COR-L47 (cell line): ENCODE results near the gene TSC22D3.

Experiments
- DNase-seq: peaks from one replicate; lab custom pipeline; 2025; lab: John Stamatoyannopoulos, UW

Gene TSC22D3

DNA sequence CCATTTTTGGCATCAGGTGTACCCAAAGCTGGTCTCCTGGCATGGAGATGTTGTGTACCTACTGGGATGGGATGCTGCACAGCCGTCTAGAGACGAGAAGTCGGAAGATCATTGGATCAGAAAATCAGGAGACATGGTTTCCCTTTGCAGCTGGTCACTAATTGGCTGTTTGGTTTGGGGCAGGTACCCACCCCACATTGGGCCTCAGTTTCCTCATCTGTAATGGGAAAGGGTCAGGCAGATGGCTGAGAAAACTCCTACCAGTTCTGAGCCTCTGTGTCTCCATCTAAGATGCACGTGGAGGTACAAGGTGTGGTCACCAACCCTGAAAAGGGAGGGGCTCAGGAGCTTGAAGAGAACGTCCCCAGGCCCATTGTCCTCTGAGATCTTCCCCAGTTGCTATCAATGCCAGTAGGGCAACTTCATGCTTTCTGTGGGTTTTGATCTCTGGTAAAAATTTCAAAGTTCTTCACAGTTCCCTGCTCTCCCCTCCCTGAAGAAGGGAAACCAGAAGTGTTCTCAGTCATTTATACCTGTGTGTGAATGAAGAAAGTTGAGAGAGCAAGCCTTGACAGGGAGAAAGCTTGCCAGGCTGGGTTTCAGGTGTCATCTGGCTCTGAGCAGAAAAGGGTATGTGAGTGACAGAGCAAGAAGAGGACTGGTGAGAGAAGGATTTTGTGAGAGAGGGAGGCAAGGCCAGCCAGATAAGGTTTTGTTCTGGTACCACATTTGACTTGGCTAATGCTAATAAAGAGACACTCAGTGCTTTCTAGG lies 15.1 kb downstream of the TSC22D3 start:
- DNase-seq, result no peak

- DNase-seq, result no peak
Observed at GRCh38 chrX:107758231-107758766, 17.3 kb downstream of the TSC22D3 start.

DNA sequence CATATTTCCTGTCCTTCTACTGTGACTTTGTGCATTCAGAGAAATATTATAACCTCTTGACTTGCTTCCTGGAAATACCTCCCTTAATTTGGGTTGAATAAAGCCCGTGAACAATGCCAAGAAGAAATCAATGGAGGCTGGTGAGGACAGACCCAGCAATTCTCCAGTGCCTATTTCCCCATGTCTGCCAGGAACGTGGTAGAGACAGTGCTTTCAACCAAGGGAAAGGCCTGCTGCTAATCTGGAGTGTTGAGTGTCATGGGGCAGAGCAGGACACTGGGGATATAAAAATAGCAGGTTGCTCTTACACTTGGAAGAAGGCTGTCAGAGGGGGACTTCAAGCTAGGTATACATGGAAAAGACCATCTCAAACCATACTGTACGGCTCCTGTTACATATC lies 19.9 kb downstream of the TSC22D3 start:
- DNase-seq, result no peak

DNA sequence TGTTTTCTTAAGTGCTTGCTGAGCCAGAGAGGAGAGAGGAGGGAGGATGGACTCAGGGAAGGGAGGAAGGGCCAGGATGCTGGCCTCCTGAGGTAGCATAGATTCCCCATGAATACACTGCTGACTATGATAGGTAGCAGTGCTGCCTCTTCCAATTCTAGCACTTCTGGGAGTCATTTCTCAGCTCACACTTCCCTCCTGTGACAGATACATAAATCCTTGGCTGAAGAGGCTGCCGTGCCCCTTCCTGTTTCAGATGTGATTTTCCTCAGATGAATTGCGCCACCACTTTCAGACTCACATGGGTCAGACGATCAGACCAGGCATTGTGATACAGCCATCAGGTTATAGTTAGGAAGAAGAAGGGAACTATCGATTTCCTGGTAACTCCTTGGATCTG lies 22.4 kb downstream of the TSC22D3 start:
- no peak for DNase-seq

GRCh38 chrX:107752714-107753113 lies 22.9 kb downstream of the TSC22D3 start:
- no peak for DNase-seq

GRCh38 chrX:107752043-107752442 lies 23.5 kb downstream of the TSC22D3 start:
- DNase-seq, result no peak

GRCh38 chrX:107750861-107751445 lies 24.6 kb downstream of the TSC22D3 start:
- no peak for DNase-seq

DNA sequence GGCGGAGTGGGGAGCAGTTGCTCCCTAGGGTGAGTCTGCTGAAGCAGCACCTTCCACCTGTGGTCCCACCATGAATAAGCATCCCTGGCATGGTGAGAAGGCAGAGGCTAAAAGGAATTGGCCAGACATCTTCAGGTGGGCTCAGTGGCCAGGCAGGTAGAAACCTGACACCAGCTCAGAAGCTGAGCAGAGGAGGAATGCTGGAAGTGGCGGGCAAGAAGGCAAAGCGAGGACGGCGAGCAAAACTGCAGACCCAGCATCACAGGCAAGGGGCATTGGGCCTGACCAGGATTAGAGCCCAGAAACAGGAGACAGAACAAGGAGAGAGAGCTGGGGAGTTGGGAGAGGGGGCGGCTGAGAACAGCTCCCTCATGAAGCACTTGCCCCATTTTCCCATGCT lies 25.3 kb downstream of the TSC22D3 start:
- no peak for DNase-seq

- DNase-seq, result no peak
Observed at GRCh38 chrX:107748506-107748905, 27.1 kb downstream of the TSC22D3 start.

GRCh38 chrX:107747596-107748161 lies 27.9 kb downstream of the TSC22D3 start:
- DNase-seq, result peak; percentile 49

- no peak for DNase-seq
Observed at GRCh38 chrX:107744868-107745267, 30.7 kb downstream of the TSC22D3 start.

DNA sequence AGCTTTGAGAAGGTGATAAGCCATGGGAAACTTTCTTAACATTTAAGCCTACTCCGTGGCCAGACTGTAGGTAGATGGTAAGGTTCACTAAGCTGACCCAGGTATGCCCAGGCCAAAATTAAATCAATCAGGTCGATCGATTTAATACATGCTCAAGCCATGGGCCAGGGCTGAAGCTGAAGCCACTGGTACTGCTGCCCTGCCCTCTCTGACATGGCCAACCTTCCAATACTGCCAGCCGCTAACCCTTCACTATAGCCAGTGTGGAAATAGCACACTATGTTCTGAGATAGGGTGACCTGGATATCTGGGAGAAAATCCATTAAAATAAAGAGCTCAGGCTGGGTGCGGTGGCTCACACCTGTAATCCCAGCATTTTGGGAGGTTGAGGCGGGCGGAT lies 31.6 kb downstream of the TSC22D3 start:
- no peak for DNase-seq

DNA sequence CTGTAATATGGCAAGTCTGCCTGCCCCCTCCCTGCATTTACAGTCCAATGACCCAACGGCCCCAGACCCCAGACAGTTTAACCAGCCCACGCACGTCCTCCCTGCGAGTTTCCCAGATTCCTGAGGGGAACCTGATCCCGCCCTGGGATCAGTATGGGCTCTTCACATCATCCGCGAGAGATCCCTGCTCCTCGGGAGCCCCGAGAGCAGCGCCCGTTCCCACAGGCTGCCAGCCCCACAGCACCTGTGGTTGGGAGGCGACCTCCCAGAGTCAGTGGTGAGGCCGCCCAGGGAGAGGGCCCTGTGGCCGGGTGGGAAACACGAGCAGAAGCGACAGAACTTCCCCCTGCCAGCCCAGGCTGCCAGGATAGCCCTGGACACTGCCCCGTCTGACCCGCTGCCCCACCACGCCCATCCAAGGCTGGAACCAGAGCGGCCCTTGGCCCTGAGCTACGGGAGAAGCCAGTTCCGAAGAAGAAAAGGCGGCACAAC lies 32.8 kb downstream of the TSC22D3 start:
- no peak for DNase-seq

DNA sequence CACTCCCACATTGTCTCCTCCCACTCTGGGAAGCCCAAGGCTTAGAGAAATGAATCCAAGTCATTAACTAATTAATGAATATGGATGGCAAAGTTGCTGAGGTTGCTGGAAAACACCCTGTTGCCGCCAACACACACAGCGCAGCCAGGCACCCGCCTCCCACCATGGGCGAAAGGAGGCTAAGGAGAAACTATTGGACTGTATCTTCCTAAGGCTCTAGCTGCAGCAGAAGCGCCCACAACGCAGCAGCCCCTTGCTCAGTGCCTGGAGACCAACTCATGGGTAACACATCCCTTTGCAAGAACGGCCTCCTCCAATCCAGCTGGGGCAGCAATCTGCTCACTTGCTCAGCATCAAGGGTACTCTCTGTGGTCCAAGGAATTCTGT lies 34.2 kb downstream of the TSC22D3 start:
- DNase-seq, result no peak

- no peak for DNase-seq
Observed at GRCh38 chrX:107739541-107739940, 36.0 kb downstream of the TSC22D3 start.

GRCh38 chrX:107738768-107739167 lies 36.8 kb downstream of the TSC22D3 start:
- DNase-seq, result no peak

DNA sequence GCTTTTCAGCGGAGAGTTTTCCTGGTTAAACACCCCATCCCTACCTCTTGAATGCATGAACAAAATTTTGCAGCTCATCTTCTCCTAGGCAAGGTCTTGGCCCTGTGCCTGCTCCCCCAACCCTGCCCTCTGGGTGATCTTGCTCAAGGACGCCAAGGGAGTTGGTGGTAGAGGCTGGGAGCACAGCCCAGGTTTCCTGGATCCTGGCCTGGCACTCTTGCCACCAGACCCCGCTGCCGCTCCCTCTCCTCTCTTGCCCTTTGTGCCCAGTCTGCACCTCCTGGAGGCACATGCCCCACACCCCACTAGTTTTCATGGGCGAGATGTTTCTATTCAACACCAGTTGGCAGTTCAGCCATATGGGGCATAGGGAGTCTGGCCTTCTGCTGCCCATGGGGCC lies 37.3 kb downstream of the TSC22D3 start:
- no peak for DNase-seq

- DNase-seq, result peak; percentile 61
Observed at GRCh38 chrX:107736781-107737531, 38.6 kb downstream of the TSC22D3 start.

- DNase-seq, result no peak
Observed at GRCh38 chrX:107734646-107735045, 40.9 kb downstream of the TSC22D3 start.

- no peak for DNase-seq
Observed at GRCh38 chrX:107733686-107734085, 41.9 kb downstream of the TSC22D3 start.

- no peak for DNase-seq
Observed at GRCh38 chrX:107731831-107732502, 43.6 kb downstream of the TSC22D3 start.
